Activated CD4-positive, CD25-positive, alpha-beta regulatory T cell treated with anti-CD3 and anti-CD28 coated beads, Interleukin-2, amount 50 U/mL, for 72 hours (primary cell): ENCODE measurements around the gene SCN3B.
"Not testable (repeated sequence)": the region's sequence is repeated elsewhere in the genome, so short reads cannot be mapped to it uniquely, and the experiment has no call there.

Experiments used
- DNase-seq: peaks from one replicate; pipeline ENCODE4 v3.0.0; 2021

SCN3B gene, protein sequence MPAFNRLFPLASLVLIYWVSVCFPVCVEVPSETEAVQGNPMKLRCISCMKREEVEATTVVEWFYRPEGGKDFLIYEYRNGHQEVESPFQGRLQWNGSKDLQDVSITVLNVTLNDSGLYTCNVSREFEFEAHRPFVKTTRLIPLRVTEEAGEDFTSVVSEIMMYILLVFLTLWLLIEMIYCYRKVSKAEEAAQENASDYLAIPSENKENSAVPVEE

DNA sequence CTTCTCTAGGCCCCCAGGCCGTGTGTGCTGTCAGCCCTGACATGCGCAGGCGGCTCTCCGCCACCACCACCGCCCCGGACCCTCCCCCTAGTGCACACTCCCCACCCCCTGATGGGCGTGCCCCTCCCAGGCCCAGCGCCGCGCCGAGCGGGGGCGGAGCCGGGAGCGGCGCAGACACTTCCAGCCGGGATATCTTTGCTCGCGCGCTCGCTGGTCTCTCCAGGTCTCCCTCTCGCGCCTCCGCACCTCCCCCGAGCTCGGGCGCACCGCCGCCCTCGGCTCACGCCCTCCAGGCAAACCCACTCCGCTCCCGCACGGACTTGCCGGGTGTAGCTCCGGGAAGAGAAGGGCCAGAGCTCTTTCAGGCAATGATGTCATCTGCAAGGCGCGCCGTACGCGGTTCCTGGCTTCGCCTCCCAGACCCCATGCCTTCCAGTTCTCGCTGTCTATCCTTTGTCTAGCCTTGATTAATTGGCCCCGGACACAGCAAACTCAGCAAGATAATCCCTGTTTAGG is at the start of gene SCN3B:
TSS of gene SCN3B (minus strand) at position 59 of the 516 bp plus-strand sequence. CDS start 823 bp downstream, outside the sequence.
- peak; percentile 50 for DNase-seq

DNA sequence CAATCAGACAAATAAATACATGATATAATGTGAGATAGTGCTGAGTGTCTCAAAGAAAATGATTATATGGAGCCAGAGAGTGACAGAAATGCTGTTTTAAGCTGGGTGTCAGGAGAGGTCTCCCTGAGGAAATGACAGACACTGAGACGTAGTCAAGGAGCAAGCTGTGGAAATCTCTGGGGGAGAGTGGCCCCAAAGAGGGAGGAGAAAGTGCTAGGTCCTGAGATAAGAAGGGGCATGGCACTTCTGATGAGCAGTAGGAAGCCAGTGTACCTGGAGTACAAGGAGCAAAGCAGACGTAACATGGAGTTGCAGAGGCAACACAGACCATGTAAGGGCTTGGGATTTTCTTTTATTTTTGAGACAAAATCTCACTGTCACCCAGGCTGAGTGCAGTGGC is 48.3 kb upstream of the SCN3B start:
- DNase-seq: no peak

DNA sequence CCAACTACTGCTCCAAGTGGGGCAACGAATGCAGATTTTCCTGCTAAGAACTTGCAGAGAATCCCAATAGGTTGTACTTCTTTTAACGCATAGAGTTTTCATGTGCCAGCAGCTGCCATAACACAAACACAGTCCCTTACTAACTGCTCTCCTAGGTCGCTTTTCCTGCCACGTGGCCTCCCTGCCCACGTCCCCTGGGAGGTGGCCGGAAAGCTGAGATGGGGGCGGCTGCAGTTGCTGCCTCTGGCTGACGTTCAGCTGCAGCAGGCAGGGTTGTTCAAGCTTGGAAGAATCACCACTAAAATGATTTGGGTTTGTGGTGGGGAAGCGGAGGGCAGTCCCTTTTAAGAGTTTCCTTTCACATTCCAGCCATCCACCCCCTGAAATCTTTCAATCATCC is 47.7 kb upstream of the SCN3B start:
- no peak for DNase-seq

DNA sequence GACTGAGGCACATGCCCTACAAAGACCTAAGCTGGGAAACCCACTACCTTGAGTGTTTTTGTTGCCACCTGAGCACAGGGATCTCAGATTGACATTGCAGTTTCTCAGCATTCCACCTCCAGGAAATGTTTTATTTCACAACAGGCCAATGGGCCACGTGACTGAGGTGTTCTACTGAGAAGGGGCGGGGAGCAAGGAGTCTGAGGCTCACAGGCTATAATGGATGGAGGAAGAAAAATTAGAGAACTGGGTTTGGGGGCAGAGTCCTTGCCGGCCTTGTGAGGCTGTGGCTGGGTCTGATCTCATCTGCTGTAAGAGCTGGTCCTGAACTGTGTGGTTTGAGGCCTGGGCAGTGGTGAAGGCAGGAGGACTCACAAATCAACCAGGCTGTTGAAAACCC is 46.3 kb upstream of the SCN3B start:
- DNase-seq: no peak

DNA sequence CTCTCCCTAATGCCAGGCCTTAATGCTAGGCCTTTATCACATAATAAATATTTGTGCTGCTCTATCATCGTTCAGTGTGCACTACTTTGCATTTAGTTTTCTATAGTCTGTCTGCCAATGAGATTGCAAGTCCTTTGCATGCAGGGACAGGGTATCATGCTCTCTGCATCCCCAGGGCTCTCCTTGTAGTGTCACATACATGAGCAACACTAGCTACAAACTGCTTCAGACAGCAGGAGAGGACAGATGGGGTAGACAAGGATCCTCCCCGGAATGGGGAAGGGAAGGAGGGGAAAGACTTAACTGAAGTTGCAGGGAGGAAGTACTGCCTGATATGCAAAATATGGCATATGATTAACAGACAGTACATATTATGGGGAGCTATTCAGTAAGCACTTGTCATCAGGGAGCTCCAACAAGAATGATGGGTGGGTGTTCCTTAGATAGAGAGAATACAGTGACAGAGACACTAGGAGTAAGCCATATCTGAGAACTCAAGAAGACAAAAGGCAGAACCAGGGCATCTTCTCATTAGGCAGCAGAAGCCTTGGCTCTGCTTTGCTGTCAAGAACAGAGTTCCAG is 44.2 kb upstream of the SCN3B start:
- DNase-seq: no peak

DNA sequence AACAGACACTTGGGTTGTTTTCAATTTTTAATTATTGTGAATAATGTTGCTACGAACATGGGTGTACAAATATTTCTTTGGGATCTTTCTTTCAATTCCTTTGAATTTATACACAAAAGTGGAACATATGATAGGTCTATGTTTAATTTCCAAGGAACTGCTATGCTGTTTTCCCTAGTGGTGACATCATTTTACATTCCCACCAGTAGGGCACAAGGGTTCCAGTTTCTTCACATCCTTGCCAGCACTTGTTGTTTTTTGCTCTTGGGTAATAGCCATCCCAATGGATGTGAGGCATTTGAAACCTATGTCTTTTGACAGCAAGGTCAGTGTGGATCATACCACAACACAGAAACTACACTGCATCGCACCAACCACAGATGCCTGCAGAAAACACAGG is 41.8 kb upstream of the SCN3B start:
- DNase-seq: no peak

DNA sequence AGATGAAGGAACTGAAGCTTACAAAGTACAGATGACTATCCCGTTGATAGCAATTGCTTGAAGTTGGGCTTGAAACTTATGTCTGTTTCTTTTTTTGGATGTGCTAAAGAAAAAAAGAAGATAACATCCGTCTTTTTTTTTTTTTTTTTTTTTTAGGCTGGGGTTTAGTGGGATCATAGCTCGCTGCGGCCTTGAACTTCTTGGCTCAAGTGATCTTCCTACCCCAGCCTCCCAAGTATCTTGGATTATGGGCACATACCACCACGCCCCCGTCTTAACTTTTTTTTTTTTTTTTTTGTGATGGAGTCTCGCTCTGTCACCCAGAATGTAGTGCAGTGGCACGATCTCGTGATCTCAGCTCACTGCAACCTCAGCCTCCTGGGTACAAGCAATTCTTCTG is 40.8 kb upstream of the SCN3B start:
- DNase-seq: no peak

DNA sequence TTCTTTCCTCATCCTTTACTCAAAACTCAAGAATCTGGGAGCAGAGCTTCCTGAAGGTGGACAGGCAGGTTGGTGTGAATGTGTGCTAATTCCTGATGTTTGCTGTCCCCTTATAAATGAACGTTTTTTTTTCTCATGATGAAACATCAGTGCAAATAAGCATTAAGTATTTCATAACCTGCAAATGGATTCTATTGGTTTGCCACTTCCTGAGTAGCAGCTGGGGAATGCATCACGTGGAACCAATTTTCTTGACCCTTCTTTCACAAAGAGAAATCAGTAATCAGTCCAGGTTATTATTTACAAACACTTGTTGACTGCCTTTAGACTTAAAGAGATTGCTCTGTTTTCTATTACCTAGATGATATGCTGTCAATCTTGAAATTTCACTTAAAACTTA is 40.1 kb upstream of the SCN3B start:
- DNase-seq: no peak

DNA sequence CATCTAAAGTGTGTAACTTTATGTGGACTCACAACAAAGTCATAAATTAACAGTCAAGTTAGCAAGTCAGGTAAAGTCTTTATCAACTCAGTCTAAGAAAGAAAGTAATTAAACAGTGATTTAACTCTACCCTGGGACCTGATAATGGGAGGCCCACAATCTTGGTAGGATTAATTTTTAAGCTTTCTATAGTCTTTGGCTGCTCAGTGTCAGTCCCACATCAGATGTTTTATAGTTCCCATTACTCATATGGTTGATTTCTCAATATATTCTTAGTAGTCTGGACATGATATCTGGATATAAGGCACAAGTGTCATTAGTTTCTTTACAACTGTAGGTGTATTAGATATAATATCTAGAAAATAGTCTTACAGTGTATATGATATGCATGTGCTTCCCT is 38.5 kb upstream of the SCN3B start:
- DNase-seq: no peak

DNA sequence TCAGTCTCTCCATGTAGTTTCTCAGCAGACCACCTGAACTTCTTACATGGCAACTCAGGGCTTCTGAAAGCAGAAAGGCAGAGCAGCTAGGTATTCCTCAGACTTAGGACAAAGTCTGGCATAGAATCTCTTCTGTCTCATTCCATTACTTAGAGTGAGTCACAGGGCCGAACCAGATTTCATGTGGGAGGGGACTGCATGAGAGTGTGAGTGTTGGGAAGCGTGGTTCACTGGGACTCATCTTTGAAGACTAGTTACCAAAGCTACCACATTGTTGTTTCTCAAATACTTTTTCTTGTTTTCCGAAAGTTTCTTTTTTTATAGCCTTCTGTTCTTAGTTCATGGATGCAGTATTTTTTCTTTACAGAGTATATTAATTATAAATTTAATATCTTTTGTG is 36.1 kb upstream of the SCN3B start:
- DNase-seq: no peak

DNA sequence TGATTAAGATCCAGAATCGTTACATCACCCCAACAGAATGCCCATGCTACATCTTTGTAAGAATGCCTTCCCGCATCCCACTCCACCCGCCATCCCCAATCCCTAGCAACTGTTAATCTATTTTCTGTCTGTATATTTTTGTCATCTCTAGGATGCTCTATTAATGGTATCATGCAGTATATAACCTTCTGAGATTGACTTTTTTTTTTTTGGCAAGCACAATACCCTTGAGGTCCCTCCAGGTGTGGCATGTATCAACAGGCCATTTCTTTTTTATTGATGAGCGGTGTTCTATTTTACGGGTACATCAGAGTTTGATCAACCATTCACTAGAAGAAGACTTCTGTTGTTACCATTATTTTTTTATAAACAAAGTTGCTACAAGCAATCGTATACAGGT is 30.2 kb upstream of the SCN3B start:
- no peak for DNase-seq

DNA sequence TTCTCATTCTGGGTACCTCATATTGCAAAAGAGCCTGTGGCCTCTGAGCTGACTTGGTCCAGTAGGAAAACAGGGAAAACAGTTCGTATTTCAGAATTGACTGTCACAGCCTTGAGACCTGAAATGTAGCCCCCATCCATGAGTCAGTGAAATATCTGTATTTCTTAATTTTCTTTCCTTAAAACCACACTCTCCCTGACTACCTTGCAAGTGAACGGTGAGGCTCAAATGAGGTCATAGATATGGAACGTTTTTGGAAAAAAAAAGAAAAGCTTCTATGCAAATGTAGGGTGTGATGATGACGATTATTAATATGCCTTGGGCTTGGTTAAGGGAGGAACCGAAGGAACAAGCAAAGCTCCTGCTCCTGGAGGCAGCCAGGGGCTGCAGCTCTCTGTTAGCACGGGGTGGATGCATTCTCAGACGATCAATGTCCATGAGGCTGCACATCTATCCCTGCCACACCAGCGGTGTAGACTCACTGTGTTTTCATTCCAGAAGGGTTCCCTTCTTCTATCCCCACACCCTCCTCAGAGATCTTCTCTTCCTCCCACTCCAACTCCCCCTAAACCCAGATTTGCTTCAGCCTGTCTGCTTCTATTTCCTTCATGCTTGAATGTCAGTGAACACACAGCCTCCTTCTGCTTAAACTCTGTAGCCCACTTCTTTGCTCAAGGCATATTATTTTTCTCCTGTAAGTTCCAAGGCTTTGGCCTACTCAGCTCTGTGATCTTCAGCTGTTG is 29.2 kb upstream of the SCN3B start:
- no peak for DNase-seq

DNA sequence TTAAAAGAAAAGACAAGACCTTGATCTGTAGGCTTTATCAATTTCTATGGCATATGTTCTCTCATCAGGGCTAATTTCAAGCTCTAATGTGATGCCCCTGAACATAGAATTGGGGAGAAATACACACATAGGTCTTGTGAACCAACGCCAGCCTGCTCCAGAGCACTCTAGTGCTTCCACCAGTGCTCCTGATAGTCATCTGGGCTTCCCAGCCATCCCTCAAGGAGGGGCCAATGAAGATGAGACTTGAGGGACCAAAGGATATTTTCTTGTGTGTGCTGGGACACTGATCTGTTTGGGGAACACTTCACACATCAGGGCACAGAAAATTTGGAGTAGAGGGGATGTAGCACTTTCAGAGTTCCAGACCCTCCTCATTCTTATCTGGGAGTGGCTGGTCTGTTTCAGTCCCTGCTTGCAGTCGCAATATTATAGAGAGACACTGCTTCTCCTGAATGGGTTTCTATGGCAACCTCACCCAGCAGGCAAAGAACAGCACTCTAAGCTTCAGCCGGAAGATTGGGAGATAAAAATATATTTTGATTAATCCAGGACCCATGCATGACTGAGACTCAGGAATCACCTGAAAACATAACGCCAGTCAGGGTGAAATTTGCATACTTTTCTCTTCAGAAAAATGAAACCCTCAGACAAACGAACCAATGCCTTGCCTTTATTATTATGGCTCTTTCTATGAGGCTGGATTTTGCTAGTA is 28.4 kb upstream of the SCN3B start:
- DNase-seq: no peak

DNA sequence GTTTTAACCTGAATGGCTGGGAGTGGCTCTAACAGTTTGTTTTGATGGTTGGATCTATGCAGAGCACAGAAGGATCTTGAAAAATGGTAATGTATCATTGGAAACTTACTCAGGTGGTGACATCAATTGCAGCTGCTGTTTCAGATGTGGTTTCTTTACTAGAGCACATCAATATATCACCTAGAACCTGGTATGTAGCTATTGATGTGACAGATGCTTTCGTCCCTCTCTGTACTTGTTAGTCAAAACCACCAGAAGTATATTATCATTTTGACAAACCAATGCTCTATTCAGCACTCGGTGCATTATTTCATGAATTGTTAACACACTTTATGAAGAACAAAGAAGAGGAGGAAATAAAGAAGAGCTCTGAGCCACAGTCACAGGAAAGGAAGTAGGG is 26.6 kb upstream of the SCN3B start:
- no peak for DNase-seq

DNA sequence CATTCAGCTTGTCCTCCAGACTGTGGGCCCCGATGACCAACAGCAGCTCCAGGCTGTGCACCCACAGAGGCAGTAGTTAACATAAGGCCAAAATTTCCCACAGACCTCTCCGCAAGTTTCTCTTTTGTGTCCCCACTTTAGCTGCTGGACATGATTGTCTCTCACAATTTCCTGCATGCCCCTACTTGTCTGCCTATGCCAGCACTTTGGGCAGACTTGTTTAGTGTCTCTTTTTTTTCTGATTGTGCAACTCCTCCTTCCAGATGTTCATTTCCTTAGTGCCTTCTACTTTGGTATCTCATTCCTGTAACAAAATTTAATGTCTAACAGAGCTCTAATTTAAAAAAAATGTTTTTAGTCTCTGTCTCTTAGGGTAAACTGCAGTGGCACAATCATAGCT is 23.8 kb upstream of the SCN3B start:
- no peak for DNase-seq

DNA sequence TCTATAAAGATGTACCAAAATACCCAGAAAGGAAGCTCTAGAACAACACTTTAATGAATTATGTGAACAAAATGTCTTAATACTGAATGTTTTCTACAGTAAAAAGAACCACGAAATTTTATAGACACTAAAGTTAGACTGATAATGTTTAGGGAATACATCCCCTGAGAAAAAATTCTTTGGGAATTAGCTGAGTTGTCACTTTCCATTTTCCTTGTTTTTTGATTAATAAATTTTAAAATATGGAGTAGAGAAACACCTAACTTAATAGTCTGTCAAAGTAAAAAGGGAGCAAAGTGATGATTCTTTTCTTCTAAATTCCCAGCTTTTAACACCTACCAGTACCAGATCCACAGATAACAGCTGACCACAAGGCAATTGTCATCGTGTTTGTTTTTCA is 23.1 kb upstream of the SCN3B start:
- no peak for DNase-seq

DNA sequence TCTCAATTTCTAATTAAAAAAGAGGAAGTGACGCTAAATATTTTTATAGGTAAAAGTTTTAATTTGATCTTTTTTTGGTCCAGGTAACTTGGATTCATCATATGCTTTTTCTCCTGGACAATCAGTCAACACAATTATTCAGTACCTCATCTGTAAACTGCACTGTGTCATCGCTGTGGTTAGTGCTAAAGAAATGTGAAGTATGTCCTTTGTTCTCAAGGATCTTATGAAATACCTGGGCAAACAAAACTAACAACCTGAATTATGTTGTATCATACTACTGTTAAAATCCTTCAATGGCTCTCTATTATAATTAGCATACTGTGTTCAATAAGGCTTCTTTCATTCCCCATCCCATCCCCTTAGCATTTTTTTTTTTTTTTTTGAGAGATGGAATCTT is 19.9 kb upstream of the SCN3B start:
- DNase-seq: no peak

DNA sequence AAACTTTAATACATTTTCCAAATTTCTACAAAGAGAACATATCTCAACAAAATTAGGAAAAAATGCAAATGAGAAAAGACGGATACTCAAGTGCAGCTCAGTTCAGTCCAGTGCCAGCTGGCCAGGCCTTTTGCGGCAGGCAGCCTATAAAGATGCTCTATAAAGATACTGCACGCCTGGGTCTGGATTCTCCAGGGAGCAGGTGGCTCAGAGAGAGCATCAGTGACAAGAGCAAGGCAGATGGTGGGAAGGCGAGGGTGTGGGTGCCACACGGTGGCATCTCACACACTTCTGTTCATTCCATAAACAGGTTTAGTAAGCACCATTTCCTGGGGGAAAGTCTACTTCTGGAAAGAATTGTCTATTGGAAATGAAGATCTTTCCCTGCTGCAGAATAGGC is 18.1 kb upstream of the SCN3B start:
- no peak for DNase-seq

DNA sequence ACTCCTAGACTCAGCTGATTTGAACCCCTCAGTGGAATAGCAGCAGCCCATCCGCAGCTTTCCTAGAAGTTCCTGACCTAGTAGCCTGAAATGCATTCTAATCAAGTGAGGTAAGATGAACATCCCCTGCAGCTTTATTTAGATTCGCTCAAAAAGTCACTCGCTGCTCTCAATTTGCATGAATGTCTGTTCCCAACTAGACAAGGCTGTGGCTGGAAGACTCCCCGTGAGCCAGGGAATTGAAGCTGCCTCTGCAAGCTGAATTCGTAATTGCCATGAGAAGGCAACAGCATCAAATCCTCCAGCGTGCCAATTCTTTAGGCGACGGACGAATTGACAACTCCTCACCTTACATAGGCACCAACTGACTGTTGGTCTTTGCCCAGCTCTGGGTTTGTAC is 17.1 kb upstream of the SCN3B start:
- DNase-seq: no peak

DNA sequence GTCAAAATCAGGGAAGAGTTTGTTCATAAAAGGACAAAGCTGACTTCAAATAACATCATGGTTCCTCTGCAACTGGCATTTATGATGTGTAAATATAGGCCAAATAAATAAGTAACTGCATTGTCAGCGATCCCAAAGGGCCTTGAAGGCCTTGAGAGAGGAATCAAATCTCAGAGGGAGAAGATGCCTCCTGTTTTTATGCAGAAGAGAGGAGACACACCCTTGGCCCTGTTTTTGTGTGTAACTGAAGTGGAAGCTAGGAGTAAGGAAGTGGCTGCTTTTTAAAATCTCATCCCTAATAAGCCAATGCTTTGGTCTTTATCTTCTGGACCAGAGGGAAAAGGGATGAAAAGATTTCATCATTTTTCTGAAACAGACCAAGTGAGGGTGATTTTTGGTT is 15.7 kb upstream of the SCN3B start:
- no peak for DNase-seq

DNA sequence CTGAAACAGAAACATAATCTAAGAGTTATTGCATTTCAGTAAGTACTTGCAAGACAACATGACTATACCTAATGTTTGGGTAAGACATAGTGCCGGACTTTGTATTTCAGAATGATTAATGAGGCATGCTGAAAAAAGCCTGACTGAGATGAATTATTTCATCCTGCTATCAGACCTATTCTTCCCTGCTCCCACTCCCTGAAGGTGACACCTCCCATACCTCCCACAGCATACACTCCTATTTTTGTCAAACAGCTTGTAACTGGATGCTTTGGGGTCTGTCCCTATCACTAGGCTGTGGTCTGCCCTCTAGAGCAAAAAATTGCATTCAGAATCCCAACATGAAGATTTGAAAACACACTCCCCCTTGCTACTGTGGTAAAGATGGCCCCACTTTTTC is 10.9 kb upstream of the SCN3B start:
- no peak for DNase-seq

DNA sequence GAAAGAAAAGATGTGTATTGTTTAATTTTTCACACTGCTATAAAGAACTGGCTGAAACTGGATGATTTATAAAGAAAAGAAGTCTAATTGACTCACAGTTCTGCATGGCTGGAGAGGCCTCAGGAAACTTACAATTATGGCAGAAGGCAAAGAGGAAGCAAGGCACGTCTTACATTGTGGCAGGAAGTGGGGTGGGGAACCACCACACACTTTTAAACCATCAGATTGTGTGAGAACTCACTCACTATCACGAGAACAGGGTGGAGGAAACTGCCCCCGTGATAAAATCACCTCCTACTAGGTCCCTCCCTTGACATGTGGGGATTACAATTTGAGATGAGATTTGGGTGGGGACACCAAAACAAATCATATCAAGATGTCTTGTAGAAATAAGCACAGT is 5.5 kb upstream of the SCN3B start:
- DNase-seq: not testable (repeated sequence)

DNA sequence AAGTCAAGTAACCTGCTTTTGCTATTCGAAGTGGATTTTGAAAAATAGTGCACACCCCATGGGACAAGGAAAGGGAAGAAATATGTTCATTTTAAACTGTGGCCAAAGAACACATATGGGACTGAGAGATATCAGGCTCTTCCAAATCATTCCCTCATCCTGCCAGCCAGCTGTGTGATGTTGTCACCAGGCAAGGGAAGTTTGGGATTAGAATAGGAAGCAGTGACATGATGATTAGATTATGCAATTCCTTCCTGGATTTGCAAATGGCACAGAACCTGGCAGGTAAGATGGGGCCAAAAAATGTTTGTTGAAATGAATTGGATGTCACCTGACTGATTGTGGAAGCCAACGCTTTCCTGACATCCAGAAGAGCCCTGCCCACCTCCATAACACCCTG is 4.9 kb upstream of the SCN3B start:
- DNase-seq: no peak
